Body of pancreas (tissue), 4 donors: ENCODE measurements around the gene CXXC5.

Experiments used
- POLR2A ChIP-seq, 3 donors: fragments of 450-650 bp; IDR thresholded peaks; one replicate each; pipeline ENCODE4 v1.6.1; 2016; ENCODE audit warnings: antibody characterized with exemption in 3 of 3, mild to moderate bottlenecking in 2 of 3
- TF ChIP-seq, protein P1 (sequence below), 7 experiments: fragments of 450-650 bp in 4 of 7; fragments of 200-600 bp in 3 of 7; sonication (generic) in 3 of 7; IDR thresholded peaks; one replicate each; pipeline ENCODE4 v1.5.1; 2016 to 2019; ENCODE audit warnings: antibody characterized with exemption in 7 of 7

DNA sequence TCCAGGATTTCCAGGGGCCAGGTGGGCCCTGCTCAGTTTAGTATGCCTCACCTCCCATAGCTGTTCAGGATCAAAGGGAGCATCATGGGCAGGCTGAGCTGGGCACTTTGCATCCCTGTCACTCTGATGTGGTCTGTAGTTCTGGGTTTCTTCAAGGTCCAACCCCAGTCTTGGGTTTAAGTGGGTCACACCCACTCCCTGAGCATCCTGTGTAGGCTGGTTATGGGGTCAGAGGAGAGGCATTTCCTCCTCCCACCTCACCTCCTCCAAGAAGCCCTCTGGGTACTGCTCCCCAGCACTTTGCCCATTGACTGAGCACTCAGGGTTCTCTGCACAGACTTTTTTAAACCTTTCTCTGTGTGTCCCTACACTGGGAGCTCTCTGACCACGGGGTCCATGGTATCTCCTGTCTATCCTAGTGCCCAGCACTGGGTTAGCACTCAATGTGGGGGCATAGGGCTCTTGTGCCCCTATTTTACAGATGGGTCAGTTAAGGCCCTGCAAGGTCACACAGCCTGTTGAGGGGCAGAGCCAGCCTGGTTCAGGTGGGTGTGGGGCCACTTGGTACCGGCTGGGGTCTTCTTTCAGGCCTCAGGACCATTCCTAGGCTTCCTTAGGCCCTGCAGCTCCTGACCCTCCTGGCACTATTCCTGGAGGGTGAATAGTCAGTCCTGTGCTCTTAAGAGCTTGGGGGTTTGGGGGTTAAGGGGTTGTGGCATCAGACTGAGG lies 19.0 kb downstream of the CXXC5 start:
- no peak for TF ChIP-seq POLR2A (IDR thresholded peaks at IDR 0.05)
- TF ChIP-seq, protein P1, sequence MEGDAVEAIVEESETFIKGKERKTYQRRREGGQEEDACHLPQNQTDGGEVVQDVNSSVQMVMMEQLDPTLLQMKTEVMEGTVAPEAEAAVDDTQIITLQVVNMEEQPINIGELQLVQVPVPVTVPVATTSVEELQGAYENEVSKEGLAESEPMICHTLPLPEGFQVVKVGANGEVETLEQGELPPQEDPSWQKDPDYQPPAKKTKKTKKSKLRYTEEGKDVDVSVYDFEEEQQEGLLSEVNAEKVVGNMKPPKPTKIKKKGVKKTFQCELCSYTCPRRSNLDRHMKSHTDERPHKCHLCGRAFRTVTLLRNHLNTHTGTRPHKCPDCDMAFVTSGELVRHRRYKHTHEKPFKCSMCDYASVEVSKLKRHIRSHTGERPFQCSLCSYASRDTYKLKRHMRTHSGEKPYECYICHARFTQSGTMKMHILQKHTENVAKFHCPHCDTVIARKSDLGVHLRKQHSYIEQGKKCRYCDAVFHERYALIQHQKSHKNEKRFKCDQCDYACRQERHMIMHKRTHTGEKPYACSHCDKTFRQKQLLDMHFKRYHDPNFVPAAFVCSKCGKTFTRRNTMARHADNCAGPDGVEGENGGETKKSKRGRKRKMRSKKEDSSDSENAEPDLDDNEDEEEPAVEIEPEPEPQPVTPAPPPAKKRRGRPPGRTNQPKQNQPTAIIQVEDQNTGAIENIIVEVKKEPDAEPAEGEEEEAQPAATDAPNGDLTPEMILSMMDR (IDR thresholded peaks at IDR 0.05): no peak
